Liver (tissue), 9 donors: Measurements from ENCODE around the gene AP4E1. TPM values are rescaled to one million over a fixed set of nuclear protein-coding genes. Genes with fewer than 3 reads are reported as not detected.
"Not testable (repeated sequence)": the region's sequence is repeated elsewhere in the genome, so short reads cannot be mapped to it uniquely, and the experiment has no call there.

Experiments
- DNase-seq: peaks from one replicate; pipeline ENCODE4 v3.0.0-alpha.2; 2017; ENCODE audit warnings: low spot score
- H3K27ac ChIP-seq, 2 donors: one replicate each; pipeline ENCODE4 v1.7.0; 2013; ENCODE audit warnings: inconsistent platforms in 2 of 2, low read length in 2 of 2, control low read depth in 1 of 2, low read depth in 1 of 2, mild to moderate bottlenecking in 1 of 2
- H3K27me3 ChIP-seq, 4 donors: one replicate each; pipeline versions ENCODE4 v1.6.1 to v1.7.0; 2013; ENCODE audit warnings: low read length in 3 of 4, inconsistent platforms in 1 of 4, mild to moderate bottlenecking in 1 of 4, moderate library complexity in 1 of 4; ENCODE audit not compliant: control insufficient read depth in 4 of 4, insufficient read depth in 4 of 4
- H3K36me3 ChIP-seq, 4 donors: one replicate each; pipeline versions ENCODE4 v1.6.1 to v1.7.0; 2013; ENCODE audit warnings: low read length in 3 of 4, mild to moderate bottlenecking in 3 of 4, low read depth in 1 of 4, moderate library complexity in 1 of 4; ENCODE audit not compliant: control insufficient read depth in 4 of 4, insufficient read depth in 3 of 4
- H3K4me1 ChIP-seq, 4 donors: one replicate each; pipeline versions ENCODE4 v1.6.1 to v1.7.0; 2013; ENCODE audit warnings: low read length in 3 of 4, mild to moderate bottlenecking in 3 of 4, moderate library complexity in 1 of 4; ENCODE audit not compliant: control insufficient read depth in 4 of 4, insufficient read depth in 4 of 4
- H3K4me3 ChIP-seq, 3 donors: one replicate each; pipeline versions ENCODE4 v1.6.1 to v1.7.0; 2013; ENCODE audit warnings: low read length in 3 of 3, control low read depth in 1 of 3, low read depth in 1 of 3, mild to moderate bottlenecking in 1 of 3
- H3K9ac ChIP-seq, 2 donors: one replicate each; pipeline ENCODE4 v1.7.0; 2013; ENCODE audit warnings: low read length in 2 of 2, mild to moderate bottlenecking in 2 of 2, moderate library complexity in 2 of 2, control low read depth in 1 of 2, low read depth in 1 of 2
- H3K9me3 ChIP-seq, 4 donors: one replicate each; pipeline versions ENCODE4 v1.6.1 to v1.7.0; 2013; ENCODE audit warnings: low read length in 3 of 4; ENCODE audit not compliant: control insufficient read depth in 4 of 4
- FOXA1 ChIP-seq: IDR thresholded peaks from 2 replicates; pipeline ENCODE4 v1.6.1; 2016; ENCODE audit warnings: antibody characterized with exemption
- FOXA2 ChIP-seq: IDR thresholded peaks from 2 replicates; pipeline ENCODE4 v1.6.1; 2016; ENCODE audit warnings: antibody characterized with exemption
- GABPA ChIP-seq, 2 donors: IDR thresholded peaks in 1 of 2; conservative IDR thresholded peaks in 1 of 2; 2 replicates each; pipeline ENCODE4 v1.6.1; 2016; ENCODE audit warnings: antibody characterized with exemption in 2 of 2, mild to moderate bottlenecking in 1 of 2, moderate library complexity in 1 of 2
- HNF4A ChIP-seq, 2 donors: conservative IDR thresholded peaks; 2 replicates each; pipeline ENCODE4 v1.6.1; 2016; ENCODE audit warnings: antibody characterized with exemption in 2 of 2, mild to moderate bottlenecking in 2 of 2
- HNF4G ChIP-seq: IDR thresholded peaks from 2 replicates; pipeline ENCODE4 v1.6.1; 2016; ENCODE audit warnings: antibody characterized with exemption
- JUND ChIP-seq, 2 donors: IDR thresholded peaks; 2 replicates each; pipeline ENCODE4 v1.6.1; 2016; ENCODE audit warnings: antibody characterized with exemption in 2 of 2
- RAD21 ChIP-seq, 2 donors: IDR thresholded peaks; 2 replicates each; pipeline ENCODE4 v1.6.1; 2016; ENCODE audit warnings: antibody characterized with exemption in 2 of 2, mild to moderate bottlenecking in 2 of 2
- RXRA ChIP-seq, 2 donors: IDR thresholded peaks; 2 replicates each; pipeline ENCODE4 v1.6.1; 2017 to 2018; ENCODE audit warnings: antibody characterized with exemption in 2 of 2, mild to moderate bottlenecking in 1 of 2
- YY1 ChIP-seq: IDR thresholded peaks from 2 replicates; pipeline ENCODE4 v1.6.1; 2016; ENCODE audit warnings: antibody characterized with exemption, mild to moderate bottlenecking
- WGBS: extraction: QIAGEN DNeasy Blood & Tissue Kit; methylation state at CpG from one replicate; pipeline ENCODE4 v1.1.7; 2013; 5-methylcytosine and 5-hydroxymethylcytosine counted together
- polyA plus RNA-seq, 2 donors: library from polyadenylated mRNA; stranded (reverse) in 1 of 2; unstranded in 1 of 2; fragments of 200-250 nt in 1 of 2; fragments of >200 nt in 1 of 2; fragmentation: Nextera tagmentation in 1 of 2; extraction: Ambion mirVana in 1 of 2; gene quantifications; one replicate each; pipeline versions ENCODE4 v1.2.1 to v1.2.3, GENCODE V29; 2013 to 2015
- total RNA-seq, 2 donors: library from RNA; depleted of rRNA; stranded (reverse); fragments of >200 nt; gene quantifications; one replicate each; pipeline ENCODE4 v1.2.3, GENCODE V29; 2014
- TF ChIP-seq, protein P1 (sequence below): IDR thresholded peaks from 2 replicates; pipeline ENCODE4 v1.6.1; 2016; ENCODE audit warnings: antibody characterized with exemption, mild to moderate bottlenecking
- TF ChIP-seq, protein P2 (sequence below): fragments of 150-350 bp; IDR thresholded peaks from 2 replicates; pipeline ENCODE4 v1.5.1; 2017; ENCODE audit warnings: improper control_type of control experiment, low read depth, low read length; ENCODE audit not compliant: missing input control
- TF ChIP-seq, protein P3 (sequence below): IDR thresholded peaks from 2 replicates; pipeline ENCODE4 v1.6.1; 2016; ENCODE audit warnings: antibody characterized with exemption
- donor health status: healthy.
- donor health status: healthy.
- donor health status: healthy.
- donor health status: healthy.
- donor health status: healthy.

The AP4E1 gene
- total and polyA plus RNA-seq, 4 donors = 1.3 to 10.2 (median 4.6) TPM

DNA sequence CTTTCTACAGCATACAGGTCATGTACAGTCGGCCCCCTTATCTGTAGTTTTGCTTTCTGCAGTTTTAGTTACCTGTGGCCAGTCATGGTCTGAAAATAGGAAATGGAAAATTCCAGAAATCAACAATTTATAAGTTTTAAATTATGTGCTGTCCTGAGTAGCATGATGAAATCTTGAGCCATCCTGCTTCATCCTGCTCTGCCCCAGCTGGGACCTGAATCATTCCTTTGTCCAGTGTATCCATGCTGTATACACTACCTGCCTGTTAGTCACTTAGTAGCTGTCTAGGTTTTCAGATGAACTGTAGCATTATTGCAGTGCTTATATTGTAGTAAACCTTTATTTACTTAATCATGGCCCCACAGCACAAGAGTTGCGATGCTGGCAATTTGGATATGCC, 44.8 kb downstream of the AP4E1 start (continued):
- no peak for TF ChIP-seq YY1

DNA sequence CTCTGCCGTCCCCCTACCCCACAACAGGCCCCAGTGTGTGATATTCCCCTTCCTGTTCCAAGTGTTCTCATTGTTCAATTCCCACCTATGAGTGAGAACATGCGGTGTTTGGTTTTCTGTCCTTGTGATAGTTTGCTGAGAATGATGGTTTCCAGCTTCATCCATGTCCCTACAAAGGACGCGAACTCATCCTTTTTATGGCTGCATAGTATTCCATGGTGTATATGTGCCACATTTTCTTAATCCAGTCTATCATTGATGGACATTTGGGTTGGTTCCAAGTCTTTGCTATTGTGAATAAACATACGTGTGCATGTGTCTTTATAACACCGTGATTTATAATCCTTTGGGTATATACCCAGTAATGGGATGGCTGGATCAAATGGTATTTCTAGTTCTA, 46.4 kb downstream of the AP4E1 start:
- not testable (repeated sequence) for H3K9ac ChIP-seq, H3K4me1 ChIP-seq, H3K27me3 ChIP-seq, H3K27ac ChIP-seq, DNase-seq, H3K4me3 ChIP-seq, H3K9me3 ChIP-seq
- 93% methylated on average over 6 of the region's 6 CpGs for WGBS
- H3K36me3 ChIP-seq = peaks cover 2 to 42% (median 15%) of the 10 kb centered on the region in 4 donors

DNA sequence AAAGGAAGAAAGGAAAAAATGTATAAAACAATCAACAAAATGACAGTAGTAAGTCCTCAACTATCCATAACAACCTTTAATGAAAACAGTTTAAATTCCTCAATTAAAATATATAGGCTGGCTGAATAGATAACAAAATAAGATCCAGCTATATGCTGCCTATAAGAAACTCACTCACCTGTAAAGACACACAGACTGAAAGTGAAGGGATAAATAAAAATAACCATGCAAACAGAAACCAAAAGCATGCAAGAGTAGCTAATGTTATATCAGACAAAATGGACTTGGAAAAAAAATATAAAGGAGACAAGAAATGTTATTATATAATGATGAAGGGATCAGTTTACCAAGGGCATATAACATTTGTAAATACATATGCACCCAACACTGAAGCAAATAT, 51.2 kb downstream of the AP4E1 start:
- H3K27ac ChIP-seq = no peak overlapping the region
- H3K36me3 ChIP-seq = peaks cover 2 to 39% (median 21%) of the 10 kb centered on the region in 4 donors

DNA sequence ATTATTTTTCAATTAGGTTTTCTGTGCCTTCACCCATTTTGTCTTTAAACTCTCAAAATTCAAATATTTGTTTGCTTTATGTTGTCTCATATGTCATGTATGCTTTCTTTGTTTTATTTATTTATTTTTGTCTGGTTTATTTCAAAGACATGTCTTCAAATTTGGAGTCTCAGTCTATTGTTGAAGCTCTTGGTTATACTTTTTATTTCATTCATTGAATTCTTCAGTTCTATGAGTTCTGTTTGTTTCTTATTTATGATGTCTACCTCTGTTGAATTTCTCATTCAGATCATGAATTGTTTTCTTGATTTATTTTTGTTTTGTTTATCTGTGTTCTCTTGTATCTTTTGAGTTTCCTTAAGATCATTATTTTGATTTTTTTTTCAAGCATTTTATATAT, 55.6 kb downstream of the AP4E1 start:
- H3K36me3 ChIP-seq = peaks cover 2 to 21% (median 14%) of the 10 kb centered on the region in 4 donors
- no peak for DNase-seq
- H3K9me3 ChIP-seq = peaks cover 0 to 12% (median 7%) of the 10 kb centered on the region in 4 donors
- H3K4me3 ChIP-seq = no peak overlapping the region
- no peak overlapping the region for H3K27ac ChIP-seq
- H3K9ac ChIP-seq = no peak overlapping the region
- no peaks in the 10 kb centered on the region for H3K27me3 ChIP-seq
- no peaks in the 10 kb centered on the region for H3K4me1 ChIP-seq
- TF ChIP-seq, protein P1, sequence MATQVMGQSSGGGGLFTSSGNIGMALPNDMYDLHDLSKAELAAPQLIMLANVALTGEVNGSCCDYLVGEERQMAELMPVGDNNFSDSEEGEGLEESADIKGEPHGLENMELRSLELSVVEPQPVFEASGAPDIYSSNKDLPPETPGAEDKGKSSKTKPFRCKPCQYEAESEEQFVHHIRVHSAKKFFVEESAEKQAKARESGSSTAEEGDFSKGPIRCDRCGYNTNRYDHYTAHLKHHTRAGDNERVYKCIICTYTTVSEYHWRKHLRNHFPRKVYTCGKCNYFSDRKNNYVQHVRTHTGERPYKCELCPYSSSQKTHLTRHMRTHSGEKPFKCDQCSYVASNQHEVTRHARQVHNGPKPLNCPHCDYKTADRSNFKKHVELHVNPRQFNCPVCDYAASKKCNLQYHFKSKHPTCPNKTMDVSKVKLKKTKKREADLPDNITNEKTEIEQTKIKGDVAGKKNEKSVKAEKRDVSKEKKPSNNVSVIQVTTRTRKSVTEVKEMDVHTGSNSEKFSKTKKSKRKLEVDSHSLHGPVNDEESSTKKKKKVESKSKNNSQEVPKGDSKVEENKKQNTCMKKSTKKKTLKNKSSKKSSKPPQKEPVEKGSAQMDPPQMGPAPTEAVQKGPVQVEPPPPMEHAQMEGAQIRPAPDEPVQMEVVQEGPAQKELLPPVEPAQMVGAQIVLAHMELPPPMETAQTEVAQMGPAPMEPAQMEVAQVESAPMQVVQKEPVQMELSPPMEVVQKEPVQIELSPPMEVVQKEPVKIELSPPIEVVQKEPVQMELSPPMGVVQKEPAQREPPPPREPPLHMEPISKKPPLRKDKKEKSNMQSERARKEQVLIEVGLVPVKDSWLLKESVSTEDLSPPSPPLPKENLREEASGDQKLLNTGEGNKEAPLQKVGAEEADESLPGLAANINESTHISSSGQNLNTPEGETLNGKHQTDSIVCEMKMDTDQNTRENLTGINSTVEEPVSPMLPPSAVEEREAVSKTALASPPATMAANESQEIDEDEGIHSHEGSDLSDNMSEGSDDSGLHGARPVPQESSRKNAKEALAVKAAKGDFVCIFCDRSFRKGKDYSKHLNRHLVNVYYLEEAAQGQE = no peak
- TF ChIP-seq HNF4G (no peak), RXRA (IDR thresholded peaks at IDR 0.05) (no peak), GABPA (IDR thresholded peaks at IDR 0.05 in 1 of 2, conservative IDR thresholded peaks at IDR 0.05 in 1 of 2) (no peak), FOXA1 (no peak)

More for the DNA sequence above, 51.2 kb downstream of the AP4E1 start:
- H3K4me1 ChIP-seq = no peaks in the 10 kb centered on the region
- no peak overlapping the region for H3K4me3 ChIP-seq
- DNase-seq = no peak
- TF ChIP-seq FOXA1 (no peak), JUND (IDR thresholded peaks at IDR 0.05) (no peak)
- H3K9me3 ChIP-seq = peaks cover 0 to 12% (median 7%) of the 10 kb centered on the region in 4 donors
- H3K27me3 ChIP-seq = no peaks in the 10 kb centered on the region
- no peak overlapping the region for H3K9ac ChIP-seq

DNA sequence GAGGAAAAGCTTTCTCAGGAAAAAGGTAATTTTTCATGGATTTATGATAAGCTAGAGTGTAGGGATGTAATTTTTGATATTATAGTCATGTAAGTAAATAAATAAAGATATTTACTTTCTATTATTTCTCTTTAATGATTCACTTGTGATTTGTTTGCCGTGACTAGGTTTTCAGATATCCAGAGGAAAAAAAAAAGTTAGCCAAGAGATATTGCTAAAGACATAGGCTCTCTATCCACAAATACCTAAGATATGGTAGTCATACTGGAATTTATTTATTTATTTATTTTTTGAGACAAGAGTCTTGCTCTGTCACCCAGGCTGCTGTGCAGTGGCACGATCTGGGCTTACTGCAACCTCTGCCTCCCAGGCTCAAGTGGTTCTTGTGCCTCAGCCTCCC, 59.9 kb downstream of the AP4E1 start:
- Histone ChIP-seq H3K36me3 (peaks cover 5 to 19% (median 12%) of the 10 kb centered on the region in 4 donors), H3K27ac (no peak overlapping the region), H3K9me3 (peaks cover 0 to 11% (median 0%) of the 10 kb centered on the region in 4 donors), H3K4me1 (no peaks in the 10 kb centered on the region), H3K9ac (no peak overlapping the region), H3K27me3 (no peaks in the 10 kb centered on the region), H3K4me3 (no peak overlapping the region)
- DNase-seq = no peak
- 97% methylated on average over 2 of the region's 2 CpGs for WGBS
- TF ChIP-seq, protein P2, sequence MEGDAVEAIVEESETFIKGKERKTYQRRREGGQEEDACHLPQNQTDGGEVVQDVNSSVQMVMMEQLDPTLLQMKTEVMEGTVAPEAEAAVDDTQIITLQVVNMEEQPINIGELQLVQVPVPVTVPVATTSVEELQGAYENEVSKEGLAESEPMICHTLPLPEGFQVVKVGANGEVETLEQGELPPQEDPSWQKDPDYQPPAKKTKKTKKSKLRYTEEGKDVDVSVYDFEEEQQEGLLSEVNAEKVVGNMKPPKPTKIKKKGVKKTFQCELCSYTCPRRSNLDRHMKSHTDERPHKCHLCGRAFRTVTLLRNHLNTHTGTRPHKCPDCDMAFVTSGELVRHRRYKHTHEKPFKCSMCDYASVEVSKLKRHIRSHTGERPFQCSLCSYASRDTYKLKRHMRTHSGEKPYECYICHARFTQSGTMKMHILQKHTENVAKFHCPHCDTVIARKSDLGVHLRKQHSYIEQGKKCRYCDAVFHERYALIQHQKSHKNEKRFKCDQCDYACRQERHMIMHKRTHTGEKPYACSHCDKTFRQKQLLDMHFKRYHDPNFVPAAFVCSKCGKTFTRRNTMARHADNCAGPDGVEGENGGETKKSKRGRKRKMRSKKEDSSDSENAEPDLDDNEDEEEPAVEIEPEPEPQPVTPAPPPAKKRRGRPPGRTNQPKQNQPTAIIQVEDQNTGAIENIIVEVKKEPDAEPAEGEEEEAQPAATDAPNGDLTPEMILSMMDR = no peak
- TF ChIP-seq FOXA2 (no peak), RAD21 (IDR thresholded peaks at IDR 0.05) (no peak), HNF4A (conservative IDR thresholded peaks at IDR 0.05) (no peak), RXRA (IDR thresholded peaks at IDR 0.05) (no peak), GABPA (IDR thresholded peaks at IDR 0.05 in 1 of 2, conservative IDR thresholded peaks at IDR 0.05 in 1 of 2) (no peak), HNF4G (no peak), JUND (IDR thresholded peaks at IDR 0.05) (no peak)
- TF ChIP-seq, protein P3, sequence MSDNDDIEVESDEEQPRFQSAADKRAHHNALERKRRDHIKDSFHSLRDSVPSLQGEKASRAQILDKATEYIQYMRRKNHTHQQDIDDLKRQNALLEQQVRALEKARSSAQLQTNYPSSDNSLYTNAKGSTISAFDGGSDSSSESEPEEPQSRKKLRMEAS = no peak
- TF ChIP-seq, protein P1 = no peak
